Measurements from ENCODE around the gene NPB.
A peak's percentile ranks its signal among the peaks of the same experiment; 100 is the strongest.

Gene NPB

GRCh38 chr17:81906476-81907218, 4.6 kb downstream of the NPB start:
- no peak overlapping the region for H3K4me3 ChIP-seq (ENCODE audit: low read length)
- TF ChIP-seq CTCF (IDR thresholded peaks at IDR 0.05; ENCODE audit: insufficient read depth, low read depth, low read length, missing control alignments): peak; percentile 22
- DNase-seq (ENCODE audit: low read depth): no peak

GRCh38 chr17:81907219-81908145, 5.4 kb downstream of the NPB start:
- no peak overlapping the region for H3K4me3 ChIP-seq (ENCODE audit: low read length)
- no peak for TF ChIP-seq CTCF (IDR thresholded peaks at IDR 0.05; ENCODE audit: insufficient read depth, low read depth, low read length, missing control alignments)
- no peak for DNase-seq (ENCODE audit: low read depth)

DNA sequence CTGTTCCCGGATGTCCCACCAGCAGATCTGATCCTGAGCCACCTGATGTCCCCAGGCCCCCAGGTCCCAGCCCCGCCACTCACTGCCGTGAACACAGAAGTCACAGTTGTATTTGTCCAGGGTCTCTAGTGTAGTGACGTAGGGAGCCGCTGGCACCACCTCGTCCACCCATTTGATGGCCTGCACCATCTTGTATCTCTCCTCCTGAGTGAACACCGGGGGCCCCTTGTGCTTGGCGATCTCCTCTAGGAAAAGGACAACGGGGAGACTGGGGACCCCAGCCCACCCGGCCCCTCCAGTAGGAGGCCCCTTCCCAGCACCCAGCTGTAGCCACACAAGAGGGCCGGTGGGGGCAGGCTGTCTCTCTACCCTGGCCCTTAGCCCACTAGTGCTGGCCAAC, 6.8 kb downstream of the NPB start:
- DNase-seq (ENCODE audit: low read depth): no peak
- TF ChIP-seq CTCF (IDR thresholded peaks at IDR 0.05; ENCODE audit: insufficient read depth, low read depth, low read length, missing control alignments): no peak
- no peak overlapping the region for H3K4me3 ChIP-seq (ENCODE audit: low read length)

DNA sequence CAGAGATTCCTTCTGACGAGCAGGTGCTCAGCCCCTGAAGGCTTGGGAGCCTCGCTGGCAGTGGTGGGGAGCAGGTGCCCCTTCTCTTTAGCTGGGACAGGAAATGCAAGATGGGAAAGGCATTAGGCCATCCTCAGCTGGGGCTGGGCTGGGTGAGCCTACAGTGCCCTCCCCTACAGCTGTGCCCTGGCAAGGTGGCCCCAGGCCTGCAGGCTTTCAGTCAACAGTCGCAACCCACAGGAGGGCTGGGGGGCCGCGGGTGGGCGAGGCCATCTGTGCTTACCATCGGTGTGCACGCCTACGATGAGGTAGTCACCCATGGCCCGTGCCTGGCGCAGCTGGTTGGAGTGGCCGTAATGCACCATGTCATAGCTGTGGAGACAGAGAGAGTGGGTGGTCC, 7.2 kb downstream of the NPB start:
- H3K4me3 ChIP-seq (ENCODE audit: low read length): no peak overlapping the region
- DNase-seq (ENCODE audit: low read depth): no peak
- TF ChIP-seq CTCF (IDR thresholded peaks at IDR 0.05; ENCODE audit: insufficient read depth, low read depth, low read length, missing control alignments): no peak

DNA sequence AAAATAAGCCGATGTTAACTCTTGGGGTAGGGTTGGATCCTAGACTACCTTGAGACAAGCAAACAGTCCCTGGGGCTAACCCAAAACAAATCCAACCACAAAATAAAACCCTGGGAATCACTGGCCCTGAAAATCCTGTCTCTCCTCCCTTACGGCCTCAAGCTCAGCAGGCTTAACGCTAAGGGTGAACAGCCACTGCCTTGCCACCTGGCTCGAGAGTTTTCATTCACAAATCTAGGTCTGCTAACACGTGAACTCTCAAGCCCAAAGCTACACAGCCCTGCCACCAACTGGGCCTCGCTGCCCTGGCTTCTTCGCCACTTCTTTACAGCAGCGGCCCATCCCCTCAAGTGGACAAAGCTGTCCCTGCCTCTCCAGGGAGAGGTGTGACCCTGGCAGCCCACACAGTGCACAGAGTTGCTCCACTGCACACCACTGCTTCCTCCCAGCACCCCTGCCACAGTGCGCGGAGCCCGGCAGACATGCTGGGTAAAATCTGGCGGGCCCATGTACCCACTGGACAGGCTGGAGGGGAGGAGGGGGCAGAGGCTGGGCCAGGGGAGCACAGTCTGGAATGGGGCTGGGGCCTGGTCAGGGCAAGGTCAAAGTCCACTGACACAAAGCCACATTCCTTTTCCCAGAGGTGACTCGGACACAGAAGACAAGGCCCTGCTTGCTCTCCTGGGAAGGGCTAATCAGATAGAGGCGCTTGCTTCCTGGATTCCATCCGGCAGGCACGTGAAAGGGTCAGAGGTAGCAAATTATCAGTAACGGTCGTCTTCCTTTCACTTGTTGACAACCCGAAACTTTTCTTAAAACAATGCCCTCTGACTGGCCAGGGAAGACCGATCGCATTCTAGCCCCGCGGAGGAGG, 8.2 kb downstream of the NPB start:
- peak overlapping the region; percentile 66 for H3K4me3 ChIP-seq (ENCODE audit: low read length)
- no peak for TF ChIP-seq CTCF (IDR thresholded peaks at IDR 0.05; ENCODE audit: insufficient read depth, low read depth, low read length, missing control alignments)
- DNase-seq (ENCODE audit: low read depth): no peak

DNA sequence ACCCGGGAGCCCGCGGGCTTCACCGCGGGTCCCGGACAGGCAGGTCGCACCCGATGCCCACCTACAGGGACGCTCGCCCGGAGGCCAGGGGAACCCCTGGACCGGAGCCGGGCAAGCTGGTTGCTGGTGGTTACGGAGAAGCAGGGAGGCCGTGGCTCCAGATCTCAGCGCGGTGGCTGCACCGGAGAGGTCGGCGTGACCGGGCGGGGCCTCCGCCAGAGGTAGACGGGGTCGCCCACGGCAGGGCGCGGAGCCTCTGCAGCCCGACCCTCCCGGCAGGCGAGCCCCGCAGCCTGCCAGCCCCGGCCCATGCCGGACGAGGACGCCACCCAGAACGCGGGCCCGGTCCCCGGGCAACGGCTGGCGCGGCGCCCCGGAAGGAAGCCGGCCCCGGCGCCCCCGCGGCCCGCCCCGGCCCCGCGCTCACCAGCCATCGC, 8.8 kb downstream of the NPB start:
- peak overlapping the region; percentile 66 for H3K4me3 ChIP-seq (ENCODE audit: low read length)
- no peak for TF ChIP-seq CTCF (IDR thresholded peaks at IDR 0.05; ENCODE audit: insufficient read depth, low read depth, low read length, missing control alignments)
- DNase-seq (ENCODE audit: low read depth): no peak
